Effector memory CD4-positive, alpha-beta T cell (primary cell): ENCODE results near the gene CADPS.

Experiments
- DNase-seq, 3 donors: peaks; one replicate each; pipeline ENCODE4 v3.0.0-alpha.2; 2020
- H3K27ac ChIP-seq: 2 replicates; pipeline ENCODE4 v1.7.0; 2013; ENCODE audit warnings: mild to moderate bottlenecking, low read length, moderate library complexity; ENCODE audit not compliant: insufficient read depth, poor library complexity, severe bottlenecking
- H3K27me3 ChIP-seq: replicated peaks from 2 replicates; pipeline ENCODE4 v1.7.0; 2013; ENCODE audit warnings: mild to moderate bottlenecking, low read length; ENCODE audit not compliant: insufficient read depth, control insufficient read depth, poor library complexity, severe bottlenecking
- H3K36me3 ChIP-seq: 2 replicates; pipeline ENCODE4 v1.7.0; 2013; ENCODE audit warnings: mild to moderate bottlenecking, low read length, moderate library complexity; ENCODE audit not compliant: control insufficient read depth, insufficient read depth
- H3K4me1 ChIP-seq: 2 replicates; pipeline ENCODE4 v1.7.0; 2013; ENCODE audit warnings: low read length, mild to moderate bottlenecking; ENCODE audit not compliant: control insufficient read depth, insufficient read depth, poor library complexity, severe bottlenecking
- H3K4me3 ChIP-seq: 2 replicates; pipeline ENCODE4 v1.7.0; 2013; ENCODE audit warnings: low read length, low read depth, mild to moderate bottlenecking; ENCODE audit not compliant: insufficient read depth, poor library complexity, severe bottlenecking
- H3K9me3 ChIP-seq: 2 replicates; pipeline ENCODE4 v1.7.0; 2013; ENCODE audit warnings: mild to moderate bottlenecking, low read length, moderate library complexity; ENCODE audit not compliant: control insufficient read depth

The CADPS gene

DNA sequence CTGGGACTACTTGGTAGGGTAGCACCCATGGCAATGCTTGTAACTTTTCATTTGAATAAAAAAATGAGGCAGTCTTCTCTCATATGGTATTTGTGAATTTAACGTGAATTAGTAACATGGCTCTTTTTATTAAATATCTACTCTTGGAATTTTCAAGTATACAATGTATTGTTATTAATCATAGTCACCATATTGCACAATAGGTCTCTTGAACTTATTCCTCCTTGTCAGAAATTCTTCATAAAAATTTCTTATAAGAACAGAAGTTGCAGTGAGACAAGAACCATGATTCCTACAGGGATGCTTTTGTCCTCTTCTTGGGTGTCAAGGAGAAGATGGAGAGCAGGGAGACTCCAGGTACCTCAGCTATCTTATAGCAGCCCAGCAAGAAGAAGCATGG, 298.1 kb downstream of the CADPS start:
- Histone ChIP-seq H3K27ac (no peak overlapping the region), H3K4me3 (no peak overlapping the region), H3K9me3 (no peaks in the 10 kb centered on the region), H3K36me3 (no peaks in the 10 kb centered on the region), H3K4me1 (no peaks in the 10 kb centered on the region), H3K27me3 (no peaks in the 10 kb centered on the region)
- DNase-seq, result no peak

DNA sequence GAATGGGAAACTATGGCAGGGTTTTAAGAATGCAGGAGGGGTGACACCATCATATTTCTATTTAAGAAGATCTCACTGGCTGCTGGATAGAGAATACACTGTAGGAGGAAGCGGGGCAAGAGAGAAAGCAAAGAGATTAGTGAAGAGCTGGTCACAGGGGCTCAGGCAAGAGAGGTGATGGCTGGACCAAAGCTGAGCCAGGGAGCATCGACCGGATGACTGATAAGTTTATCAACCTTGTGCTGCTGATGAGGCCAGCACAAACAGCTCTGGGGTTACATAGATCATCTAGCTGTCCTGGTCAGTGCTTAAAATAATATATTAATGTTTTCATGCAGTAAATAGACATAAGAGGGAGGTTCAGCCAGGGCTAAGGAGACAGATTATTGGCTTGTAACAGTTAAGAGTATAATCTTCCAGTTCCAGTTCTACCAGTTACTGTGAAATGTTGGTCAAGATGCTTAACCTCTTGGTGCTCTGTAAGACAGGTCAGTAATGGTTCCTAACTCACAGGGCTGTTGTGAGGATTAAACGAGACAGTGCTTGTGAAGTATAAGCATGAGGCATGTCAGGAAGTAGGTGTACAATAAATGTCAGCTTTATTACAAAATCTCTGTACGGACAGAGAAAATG, 300.8 kb downstream of the CADPS start:
- Histone ChIP-seq H3K4me3 (no peak overlapping the region), H3K4me1 (no peaks in the 10 kb centered on the region), H3K27ac (no peak overlapping the region), H3K36me3 (no peaks in the 10 kb centered on the region), H3K9me3 (no peaks in the 10 kb centered on the region), H3K27me3 (no peaks in the 10 kb centered on the region)
- DNase-seq, result no peak

DNA sequence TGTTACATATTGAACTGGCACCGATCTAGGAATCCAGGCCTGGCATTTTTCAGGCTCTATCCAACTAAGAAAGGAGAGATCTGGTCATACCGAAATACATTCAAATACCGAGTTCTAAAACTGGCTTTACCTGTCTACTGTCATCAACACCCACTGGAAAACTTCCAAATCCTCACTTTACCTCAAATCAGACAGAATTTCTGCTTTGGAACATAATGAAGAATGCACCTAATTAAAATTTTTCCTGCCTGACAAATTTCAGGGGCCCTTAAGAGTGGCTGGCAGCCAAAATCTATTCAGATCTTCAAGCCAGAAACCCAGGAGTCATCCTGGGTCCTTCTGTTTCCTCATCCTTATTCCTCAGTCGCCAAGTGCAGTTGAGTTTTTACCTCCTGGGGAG, 303.3 kb downstream of the CADPS start:
- Histone ChIP-seq H3K27me3 (no peaks in the 10 kb centered on the region), H3K27ac (no peak overlapping the region), H3K4me3 (no peak overlapping the region), H3K4me1 (no peaks in the 10 kb centered on the region), H3K36me3 (no peaks in the 10 kb centered on the region), H3K9me3 (no peaks in the 10 kb centered on the region)
- no peak for DNase-seq

DNA sequence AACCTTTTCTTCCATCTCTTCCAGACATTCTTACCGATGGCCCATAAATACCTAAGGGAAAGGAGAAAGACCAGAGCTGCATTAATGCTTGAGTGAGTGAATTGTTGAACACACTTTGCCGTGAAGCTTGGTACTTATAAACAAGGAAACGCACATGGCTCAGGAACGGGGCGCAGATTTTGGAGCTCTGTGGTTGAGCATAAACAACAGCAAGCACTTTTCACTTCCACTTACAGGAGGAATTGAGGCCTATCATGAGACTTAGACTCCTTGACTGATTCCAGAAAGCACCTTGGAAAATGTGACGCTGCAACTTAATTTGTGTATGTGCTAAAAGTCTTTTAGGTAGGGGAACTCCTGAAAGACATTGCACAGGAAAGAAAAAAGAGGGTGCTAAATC, 304.3 kb downstream of the CADPS start:
- H3K27me3 ChIP-seq, result no peaks in the 10 kb centered on the region
- H3K4me3 ChIP-seq, result no peak overlapping the region
- H3K4me1 ChIP-seq, result no peaks in the 10 kb centered on the region
- H3K36me3 ChIP-seq, result no peaks in the 10 kb centered on the region
- no peak for DNase-seq
- no peaks in the 10 kb centered on the region for H3K9me3 ChIP-seq
- H3K27ac ChIP-seq, result no peak overlapping the region

DNA sequence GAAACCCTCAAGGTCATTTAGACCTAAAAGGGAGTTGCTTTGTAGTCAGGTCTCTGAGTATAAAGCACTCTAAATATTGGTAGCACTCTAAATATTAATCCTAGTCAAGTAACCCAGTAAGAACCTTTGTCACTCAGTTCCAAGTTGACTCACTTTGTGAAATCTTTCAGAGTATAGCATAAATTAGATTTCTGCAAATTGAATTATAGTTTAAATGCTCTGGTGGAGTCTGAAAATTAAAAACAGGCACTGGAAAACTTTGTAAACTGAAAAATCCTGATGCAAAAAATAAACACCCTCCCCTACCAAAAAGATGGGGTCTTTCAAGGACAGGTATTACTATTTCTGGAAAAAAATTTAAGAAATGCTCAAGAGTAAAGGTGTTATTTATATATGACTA, 305.6 kb downstream of the CADPS start:
- no peak for DNase-seq
- Histone ChIP-seq H3K9me3 (no peaks in the 10 kb centered on the region), H3K36me3 (no peaks in the 10 kb centered on the region), H3K27me3 (no peaks in the 10 kb centered on the region), H3K4me3 (no peak overlapping the region), H3K27ac (no peak overlapping the region), H3K4me1 (no peaks in the 10 kb centered on the region)

DNA sequence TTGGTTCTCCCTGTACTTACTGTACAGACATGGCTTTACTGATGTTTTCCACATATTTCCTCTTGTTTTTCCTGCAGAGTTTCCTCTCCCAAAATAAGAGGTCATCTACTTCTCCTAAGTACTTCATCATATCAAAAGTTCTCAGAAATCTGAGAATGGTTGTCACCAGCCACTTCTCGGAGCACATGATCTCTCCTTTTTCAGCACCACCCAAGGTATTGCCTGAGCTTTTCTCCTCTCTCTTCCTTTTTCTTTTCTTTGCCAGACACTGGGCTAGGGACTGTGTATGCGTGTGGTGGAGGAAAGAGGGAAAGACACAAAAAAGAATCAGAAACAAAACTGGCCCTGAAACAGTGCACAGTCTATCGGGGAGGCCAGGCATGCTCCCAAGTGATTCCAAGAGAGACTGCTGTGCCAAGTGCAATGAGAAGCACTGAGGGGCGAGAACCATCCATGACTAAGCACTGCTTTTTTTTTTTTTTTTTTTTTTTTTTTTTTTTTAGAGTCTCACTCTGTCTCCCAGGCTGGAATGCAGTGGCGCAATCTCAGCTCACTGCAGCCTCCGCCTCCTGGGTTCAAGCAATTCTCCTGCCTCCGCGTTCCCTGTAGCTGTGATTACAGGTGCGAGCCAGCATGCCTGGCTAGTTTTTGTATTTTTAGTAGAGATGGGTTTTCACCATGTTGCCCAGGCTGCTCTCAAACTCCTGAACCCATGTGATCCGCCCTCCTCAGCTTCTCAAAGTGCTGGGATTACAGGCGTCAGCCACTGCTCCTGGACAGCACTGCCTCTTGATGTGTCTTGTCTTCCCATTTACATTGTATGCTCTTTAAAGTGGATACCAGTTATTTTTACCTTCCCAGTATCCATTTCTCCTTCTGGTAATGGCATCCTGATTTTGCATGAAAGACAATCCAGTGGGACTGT, 307.9 kb downstream of the CADPS start:
- Histone ChIP-seq H3K9me3 (no peaks in the 10 kb centered on the region), H3K4me1 (no peaks in the 10 kb centered on the region), H3K36me3 (no peaks in the 10 kb centered on the region), H3K4me3 (no peak overlapping the region), H3K27me3 (no peaks in the 10 kb centered on the region), H3K27ac (no peak overlapping the region)
- no peak for DNase-seq

DNA sequence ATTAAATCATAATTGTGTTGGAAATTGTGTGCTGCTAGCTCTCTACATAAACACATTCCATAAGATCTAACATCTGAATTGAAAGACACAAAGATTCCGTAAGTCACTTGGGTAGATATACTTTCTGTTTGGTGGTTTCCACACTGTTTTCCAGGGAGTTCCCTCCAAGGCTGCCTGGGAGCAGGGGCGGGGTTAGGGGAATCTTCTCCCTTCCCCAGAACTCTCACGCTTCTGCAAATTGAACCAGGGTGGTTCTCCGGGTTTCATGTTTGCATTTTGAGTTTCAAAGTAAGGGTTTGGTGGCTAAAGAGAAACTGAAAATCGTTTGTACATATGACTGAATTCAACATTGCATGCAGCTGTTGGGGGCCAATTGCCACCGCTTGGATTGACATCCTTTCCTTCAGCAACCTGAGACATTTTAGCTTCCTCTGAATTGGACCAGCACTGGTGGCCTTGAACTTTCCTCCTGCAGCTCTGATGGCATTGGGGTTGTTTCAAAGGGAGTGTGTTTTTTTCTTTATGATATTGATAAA, 309.1 kb downstream of the CADPS start:
- DNase-seq, result no peak
- no peaks in the 10 kb centered on the region for H3K36me3 ChIP-seq

DNA sequence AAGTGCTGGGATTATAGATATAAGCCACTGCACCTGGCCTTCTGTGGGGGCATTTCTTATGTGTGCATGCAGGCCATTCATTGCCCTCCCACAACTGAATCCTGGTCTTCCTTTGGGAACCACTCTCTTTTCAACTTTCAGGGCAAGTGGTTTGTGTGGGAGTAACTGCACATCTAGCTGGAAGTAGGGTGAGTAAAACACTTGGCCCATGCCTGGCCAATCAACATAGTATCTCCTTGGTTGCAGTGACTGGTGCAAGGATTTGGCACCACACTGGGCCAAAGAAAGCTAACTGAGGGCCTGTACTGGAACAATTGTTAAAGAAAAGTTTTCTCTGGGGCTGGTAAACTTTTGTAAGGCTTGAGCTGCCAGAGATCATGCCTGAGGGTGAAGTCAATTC, 312.6 kb downstream of the CADPS start:
- H3K9me3 ChIP-seq, result no peaks in the 10 kb centered on the region
- no peaks in the 10 kb centered on the region for H3K4me1 ChIP-seq
- no peak overlapping the region for H3K27ac ChIP-seq
- H3K4me3 ChIP-seq, result no peak overlapping the region
- DNase-seq, result no peak
- no peaks in the 10 kb centered on the region for H3K36me3 ChIP-seq
- no peaks in the 10 kb centered on the region for H3K27me3 ChIP-seq

More for the DNA sequence above, 309.1 kb downstream of the CADPS start:
- Histone ChIP-seq H3K4me1 (no peaks in the 10 kb centered on the region), H3K27me3 (no peaks in the 10 kb centered on the region), H3K9me3 (no peaks in the 10 kb centered on the region), H3K4me3 (no peak overlapping the region), H3K27ac (no peak overlapping the region)

DNA sequence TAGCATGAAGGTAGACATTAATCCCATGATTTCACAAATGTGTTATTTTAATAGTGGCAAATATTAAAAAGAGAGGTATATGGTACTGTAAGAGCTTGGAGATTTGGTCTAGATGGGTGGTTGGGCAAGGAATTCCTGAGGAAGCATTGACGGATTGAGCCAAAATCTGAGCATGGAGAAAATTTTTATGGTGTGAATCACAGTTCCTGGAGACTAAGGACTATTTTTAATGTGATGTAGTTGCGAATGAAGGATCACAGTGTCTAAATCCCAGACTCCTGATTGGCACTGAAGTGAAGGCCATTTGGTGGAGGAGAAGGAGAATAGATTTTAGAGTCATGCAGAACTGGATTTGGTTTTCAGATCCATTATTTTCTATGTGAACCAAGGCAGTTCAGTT, 313.2 kb downstream of the CADPS start:
- no peaks in the 10 kb centered on the region for H3K36me3 ChIP-seq
- no peak for DNase-seq
- H3K4me1 ChIP-seq, result no peaks in the 10 kb centered on the region
- H3K4me3 ChIP-seq, result no peak overlapping the region
- no peaks in the 10 kb centered on the region for H3K9me3 ChIP-seq
- no peaks in the 10 kb centered on the region for H3K27me3 ChIP-seq
- no peak overlapping the region for H3K27ac ChIP-seq

DNA sequence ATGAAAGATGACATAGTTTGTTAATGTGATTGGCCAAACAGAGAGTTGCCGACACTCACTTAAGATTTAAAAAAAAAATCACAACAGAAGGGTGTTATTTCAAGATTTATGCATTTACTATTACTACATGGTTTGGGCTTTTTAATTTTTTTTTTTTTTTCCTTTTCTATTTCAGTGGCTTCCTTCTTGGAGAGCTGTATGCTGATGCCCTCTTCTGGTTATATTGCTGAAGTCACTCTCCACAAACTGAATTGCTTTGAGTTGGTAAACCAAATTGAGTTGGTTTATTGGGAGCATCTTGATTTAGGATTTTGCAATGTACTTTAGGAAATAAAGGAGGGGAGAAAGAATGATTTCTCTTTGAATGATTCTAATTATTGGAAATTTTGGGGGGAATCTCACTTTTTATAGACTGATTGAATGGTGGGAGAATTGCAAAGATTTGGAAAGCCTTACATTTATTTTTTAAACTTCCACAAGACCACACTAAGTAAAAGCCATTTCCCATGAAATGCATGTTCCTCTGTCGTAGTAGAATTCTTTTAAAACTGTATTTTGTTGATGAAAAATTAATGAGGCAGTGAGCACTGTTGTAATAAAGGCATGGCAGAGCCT, 315.3 kb downstream of the CADPS start:
- Histone ChIP-seq H3K9me3 (no peaks in the 10 kb centered on the region), H3K36me3 (no peaks in the 10 kb centered on the region), H3K27me3 (no peaks in the 10 kb centered on the region), H3K27ac (no peak overlapping the region), H3K4me3 (no peak overlapping the region), H3K4me1 (no peaks in the 10 kb centered on the region)
- DNase-seq, result no peak
